Left ventricle myocardium inferior (tissue), 1 donor: Measurements from ENCODE around the gene HTRA3. TPM values are rescaled to one million over a fixed set of nuclear protein-coding genes. Genes with fewer than 3 reads are reported as not detected.

Experiments used
- DNase-seq: peaks from one replicate; pipeline ENCODE4 v3.0.0-alpha.2; 2020
- H3K27ac ChIP-seq: fragments of 200-600 bp; replicated peaks from 2 replicates; pipeline ENCODE4 v1.8.0; 2021
- H3K27me3 ChIP-seq: fragments of 200-600 bp; 2 replicates; pipeline ENCODE4 v1.8.0; 2021; ENCODE audit warnings: low read depth
- H3K36me3 ChIP-seq: fragments of 200-600 bp; 2 replicates; pipeline ENCODE4 v1.8.0; 2021
- H3K4me1 ChIP-seq: fragments of 200-600 bp; 2 replicates; pipeline ENCODE4 v1.8.0; 2021
- H3K4me3 ChIP-seq: fragments of 200-600 bp; 2 replicates; pipeline ENCODE4 v1.8.0; 2021; ENCODE audit warnings: mild to moderate bottlenecking, moderate library complexity
- H3K9me3 ChIP-seq: fragments of 200-600 bp; replicated peaks from 2 replicates; pipeline ENCODE4 v1.8.0; 2021
- intact Hi-C: fragments of 100-400 bp; cut with micrococcal nuclease; formaldehyde crosslinking; loops from one replicate; pipeline ENCODE4 v1.11.0; 2022
- total RNA-seq: library from RNA; stranded (reverse); fragmentation: NEBNext Ultra II Directional; extraction: Animal tissue kit (Norgen Biotek cat#: 25700); gene quantifications from one replicate; pipeline ENCODE4 v1.2.1, GENCODE V29; 2021
- TF ChIP-seq, protein P1 (sequence below): fragments of 200-600 bp; IDR thresholded peaks from 2 replicates; pipeline ENCODE4 v1.8.0; 2021; ENCODE audit warnings: antibody characterized with exemption, mild to moderate bottlenecking, borderline replicate concordance
- donor health status: DM: no; HTN: yes; CAD: no; lungs with severe emphysema.

The HTRA3 gene
- total RNA-seq, 1 donor from 2014 or later: 119 TPM

DNA sequence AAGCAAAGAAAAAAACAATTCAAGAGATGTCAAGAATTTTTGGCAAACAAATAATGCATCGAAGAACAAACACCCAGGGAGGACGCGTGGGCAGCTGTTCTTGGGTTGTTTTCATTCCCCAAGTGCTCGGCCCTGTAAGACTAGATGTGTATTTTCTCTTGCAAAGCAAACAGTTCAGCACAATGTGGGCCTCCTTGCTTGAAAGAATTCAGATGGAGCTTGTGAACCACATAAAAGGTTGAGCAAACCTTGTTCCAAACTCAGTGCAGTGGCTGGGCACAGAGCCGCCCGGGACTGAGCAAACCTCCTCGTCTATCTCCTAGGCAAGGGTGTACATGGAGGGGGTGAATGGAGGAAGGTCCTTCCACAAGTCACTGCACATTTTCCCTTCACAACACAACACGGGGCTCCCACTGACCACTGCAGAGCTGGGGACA, 82.4 kb downstream of the HTRA3 start:
- Histone ChIP-seq H3K4me1 (peaks cover 39% of the 10 kb centered on the region), H3K27ac (peak overlapping the region; percentile 60), H3K36me3 (no peaks in the 10 kb centered on the region), H3K9me3 (no peaks in the 10 kb centered on the region), H3K4me3 (no peak overlapping the region), H3K27me3 (no peaks in the 10 kb centered on the region)
- TF ChIP-seq, protein P1, sequence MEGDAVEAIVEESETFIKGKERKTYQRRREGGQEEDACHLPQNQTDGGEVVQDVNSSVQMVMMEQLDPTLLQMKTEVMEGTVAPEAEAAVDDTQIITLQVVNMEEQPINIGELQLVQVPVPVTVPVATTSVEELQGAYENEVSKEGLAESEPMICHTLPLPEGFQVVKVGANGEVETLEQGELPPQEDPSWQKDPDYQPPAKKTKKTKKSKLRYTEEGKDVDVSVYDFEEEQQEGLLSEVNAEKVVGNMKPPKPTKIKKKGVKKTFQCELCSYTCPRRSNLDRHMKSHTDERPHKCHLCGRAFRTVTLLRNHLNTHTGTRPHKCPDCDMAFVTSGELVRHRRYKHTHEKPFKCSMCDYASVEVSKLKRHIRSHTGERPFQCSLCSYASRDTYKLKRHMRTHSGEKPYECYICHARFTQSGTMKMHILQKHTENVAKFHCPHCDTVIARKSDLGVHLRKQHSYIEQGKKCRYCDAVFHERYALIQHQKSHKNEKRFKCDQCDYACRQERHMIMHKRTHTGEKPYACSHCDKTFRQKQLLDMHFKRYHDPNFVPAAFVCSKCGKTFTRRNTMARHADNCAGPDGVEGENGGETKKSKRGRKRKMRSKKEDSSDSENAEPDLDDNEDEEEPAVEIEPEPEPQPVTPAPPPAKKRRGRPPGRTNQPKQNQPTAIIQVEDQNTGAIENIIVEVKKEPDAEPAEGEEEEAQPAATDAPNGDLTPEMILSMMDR: no peak
- DNase-seq: no peak
- intact Hi-C loops: no loop called here

DNA sequence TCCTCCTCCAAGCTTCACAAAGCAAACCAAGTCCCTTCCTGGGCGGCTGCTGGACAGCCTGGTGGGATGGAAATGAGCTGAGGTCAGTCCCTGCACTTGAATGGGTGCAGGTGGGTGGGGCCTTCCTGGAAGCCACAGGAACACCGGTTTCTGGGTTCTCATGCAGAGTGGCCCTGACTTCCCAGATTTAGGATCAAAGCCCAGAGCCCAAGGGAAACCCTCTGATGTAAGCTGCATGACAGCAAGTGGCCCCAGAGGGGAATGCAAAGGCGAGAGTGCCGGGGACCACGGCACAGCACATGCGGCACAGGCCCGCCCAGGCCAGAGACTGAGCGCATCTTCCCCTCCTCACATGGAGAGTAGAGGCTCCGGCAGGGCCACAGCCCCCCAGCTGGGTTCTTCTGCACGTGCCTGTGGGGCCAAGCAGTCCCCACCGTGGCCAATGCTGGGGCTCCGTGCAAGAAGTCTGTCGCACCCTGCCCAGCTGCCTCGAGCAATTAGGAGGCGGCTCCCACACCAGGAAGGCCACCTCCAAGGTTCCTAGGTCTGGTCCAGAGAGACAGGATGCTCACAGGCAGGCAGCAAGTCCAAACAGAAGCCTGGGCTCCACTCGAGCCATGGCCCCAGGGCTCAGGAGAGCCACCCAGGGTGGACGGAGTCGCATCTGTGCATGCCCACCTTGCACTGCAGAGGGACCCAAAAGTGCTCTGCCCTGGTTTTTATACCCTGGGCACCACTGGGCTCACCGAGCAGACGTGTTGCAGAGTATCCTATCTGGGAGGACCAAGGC, 83.0 kb downstream of the HTRA3 start:
- H3K9me3 ChIP-seq: no peaks in the 10 kb centered on the region
- H3K4me1 ChIP-seq: peaks cover 38% of the 10 kb centered on the region
- intact Hi-C loops: no loop called here
- no peak overlapping the region for H3K4me3 ChIP-seq
- H3K27me3 ChIP-seq: no peaks in the 10 kb centered on the region
- TF ChIP-seq, protein P1: no peak
- peak overlapping the region; percentile 60 for H3K27ac ChIP-seq
- H3K36me3 ChIP-seq: no peaks in the 10 kb centered on the region
- peak; percentile 31 for DNase-seq

DNA sequence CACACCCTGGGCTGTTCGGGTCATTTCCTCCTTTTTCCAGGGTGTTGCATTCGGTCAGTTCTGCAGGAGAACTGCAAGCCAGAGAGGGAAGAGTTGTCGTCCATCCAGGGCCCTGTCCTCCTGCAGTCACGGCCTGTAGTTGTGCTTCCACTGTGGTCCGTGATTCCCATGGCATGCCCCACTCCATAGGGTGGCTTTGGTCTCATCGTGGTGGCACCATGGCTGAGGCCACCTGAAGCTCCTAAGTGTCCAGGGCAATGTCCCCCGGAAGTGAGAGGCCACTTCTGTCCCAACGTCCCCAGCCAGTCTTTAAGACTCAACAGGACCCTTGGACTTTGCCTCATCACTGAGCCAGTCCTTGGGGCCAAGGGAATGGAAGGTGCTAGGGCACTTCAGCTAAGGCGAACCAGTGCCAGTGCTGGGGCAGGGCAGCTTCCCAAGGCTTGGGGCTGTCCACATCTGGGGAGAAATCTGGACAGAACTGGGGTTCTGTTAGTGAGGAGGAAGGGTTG, 83.7 kb downstream of the HTRA3 start:
- TF ChIP-seq, protein P1: no peak
- Histone ChIP-seq H3K36me3 (no peaks in the 10 kb centered on the region), H3K9me3 (no peaks in the 10 kb centered on the region), H3K4me3 (no peak overlapping the region), H3K27me3 (no peaks in the 10 kb centered on the region), H3K27ac (no peak overlapping the region), H3K4me1 (peaks cover 38% of the 10 kb centered on the region)
- DNase-seq: no peak
- intact Hi-C loops: no loop called here

DNA sequence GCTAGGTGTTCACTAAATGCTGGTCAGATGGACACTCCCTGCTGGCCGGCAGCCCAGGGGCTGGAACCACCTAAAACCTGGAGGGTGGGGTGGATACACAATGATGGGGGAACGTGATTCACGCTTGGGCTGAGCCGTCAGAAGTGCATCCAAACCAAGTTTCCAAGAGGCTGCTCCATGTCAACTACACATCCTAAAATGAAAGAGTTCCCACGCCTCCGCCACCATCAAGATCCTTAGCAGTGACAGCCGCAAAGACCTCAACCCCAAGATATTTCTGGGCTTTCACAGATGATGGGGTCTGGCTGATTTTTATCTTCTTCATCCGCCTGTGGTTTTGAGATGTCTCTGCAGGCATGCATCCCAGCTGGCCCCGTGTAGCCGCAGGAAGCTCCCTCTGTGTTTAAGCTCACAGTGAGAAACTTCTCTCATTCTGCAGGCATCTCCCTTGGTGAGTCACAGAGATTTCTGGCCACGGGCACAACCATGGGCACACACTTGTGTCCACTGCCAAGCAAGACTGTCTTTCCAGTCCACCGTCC, 84.4 kb downstream of the HTRA3 start:
- intact Hi-C loops: no loop called here
- Histone ChIP-seq H3K36me3 (no peaks in the 10 kb centered on the region), H3K4me3 (no peak overlapping the region), H3K9me3 (no peaks in the 10 kb centered on the region), H3K4me1 (peaks cover 38% of the 10 kb centered on the region), H3K27ac (no peak overlapping the region), H3K27me3 (no peaks in the 10 kb centered on the region)
- DNase-seq: no peak
- TF ChIP-seq, protein P1: no peak

DNA sequence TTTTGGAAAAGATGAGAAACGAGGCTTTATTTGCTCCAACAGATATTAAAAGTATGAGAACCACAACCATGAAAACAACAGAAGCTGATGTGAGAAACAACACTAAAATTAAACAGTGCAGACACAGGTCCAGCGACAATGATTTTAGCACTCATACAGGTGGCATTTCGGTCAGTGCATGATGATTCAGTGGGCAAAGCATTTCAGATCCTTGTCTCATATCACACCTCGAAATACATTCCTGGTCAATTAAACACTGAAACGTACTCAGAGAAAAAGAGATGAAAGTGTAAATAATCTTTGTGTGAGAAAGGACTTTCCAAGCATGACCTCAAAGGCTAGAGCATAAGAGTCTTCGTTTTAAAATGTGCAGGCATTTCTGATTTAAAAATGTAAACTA, 85.8 kb downstream of the HTRA3 start:
- TF ChIP-seq, protein P1: no peak
- H3K4me1 ChIP-seq: peaks cover 38% of the 10 kb centered on the region
- H3K27ac ChIP-seq: peak overlapping the region; percentile 37
- H3K27me3 ChIP-seq: no peaks in the 10 kb centered on the region
- H3K9me3 ChIP-seq: no peaks in the 10 kb centered on the region
- DNase-seq: no peak
- H3K36me3 ChIP-seq: no peaks in the 10 kb centered on the region
- no peak overlapping the region for H3K4me3 ChIP-seq
- intact Hi-C loops: no loop called here
